ENCODE measurements around the gene TMEM201. TPM values are rescaled to one million over a fixed set of nuclear protein-coding genes. Genes with fewer than 3 reads are reported as not detected.

The TMEM201 gene
- polyA plus RNA-seq, 1 donor, result 19.5 TPM

DNA sequence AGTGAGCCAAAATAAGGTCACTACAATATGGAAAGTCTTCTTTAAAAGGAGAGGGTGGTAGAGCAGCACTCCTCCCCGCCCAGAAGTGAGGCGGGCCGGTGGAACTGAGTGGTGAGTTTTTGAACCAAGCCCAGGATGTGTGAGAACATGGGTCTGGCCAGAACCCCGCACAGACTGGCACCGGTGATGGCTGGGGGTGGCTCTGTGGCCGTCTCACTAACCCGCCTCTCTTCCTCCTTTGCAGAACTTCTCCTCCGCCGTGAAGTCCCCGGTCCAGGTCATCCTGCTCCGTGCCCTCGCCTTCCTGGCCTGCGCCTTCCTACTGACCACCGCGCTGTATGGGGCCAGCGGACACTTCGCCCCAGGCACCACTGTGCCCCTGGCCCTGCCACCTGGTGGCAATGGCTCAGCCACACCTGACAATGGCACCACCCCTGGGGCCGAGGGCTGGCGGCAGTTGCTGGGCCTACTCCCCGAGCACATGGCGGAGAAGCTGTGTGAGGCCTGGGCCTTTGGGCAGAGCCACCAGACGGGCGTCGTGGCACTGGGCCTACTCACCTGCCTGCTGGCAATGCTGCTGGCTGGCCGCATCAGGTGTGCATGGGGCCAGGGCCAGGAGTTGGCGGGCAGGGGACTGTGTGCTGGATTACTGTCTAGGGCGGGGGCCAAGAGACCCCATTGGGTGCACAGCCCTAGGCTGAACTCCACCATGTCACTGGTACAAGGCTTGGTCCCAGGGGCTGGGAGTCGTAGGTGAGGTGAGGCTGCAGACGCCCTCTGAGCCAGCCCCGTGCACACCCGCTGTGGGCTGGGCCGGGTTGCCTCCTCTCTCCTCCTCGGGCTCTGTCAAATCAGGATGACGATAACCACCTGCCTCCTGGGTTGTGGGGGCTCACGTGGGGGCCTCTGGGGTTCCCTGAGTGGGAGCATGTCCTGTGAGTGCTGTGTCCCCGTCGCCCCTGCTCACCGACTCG lies 12.4 kb downstream of the TMEM201 start:
- DNase-seq (ENCODE audit: low read depth), result no peak

DNA sequence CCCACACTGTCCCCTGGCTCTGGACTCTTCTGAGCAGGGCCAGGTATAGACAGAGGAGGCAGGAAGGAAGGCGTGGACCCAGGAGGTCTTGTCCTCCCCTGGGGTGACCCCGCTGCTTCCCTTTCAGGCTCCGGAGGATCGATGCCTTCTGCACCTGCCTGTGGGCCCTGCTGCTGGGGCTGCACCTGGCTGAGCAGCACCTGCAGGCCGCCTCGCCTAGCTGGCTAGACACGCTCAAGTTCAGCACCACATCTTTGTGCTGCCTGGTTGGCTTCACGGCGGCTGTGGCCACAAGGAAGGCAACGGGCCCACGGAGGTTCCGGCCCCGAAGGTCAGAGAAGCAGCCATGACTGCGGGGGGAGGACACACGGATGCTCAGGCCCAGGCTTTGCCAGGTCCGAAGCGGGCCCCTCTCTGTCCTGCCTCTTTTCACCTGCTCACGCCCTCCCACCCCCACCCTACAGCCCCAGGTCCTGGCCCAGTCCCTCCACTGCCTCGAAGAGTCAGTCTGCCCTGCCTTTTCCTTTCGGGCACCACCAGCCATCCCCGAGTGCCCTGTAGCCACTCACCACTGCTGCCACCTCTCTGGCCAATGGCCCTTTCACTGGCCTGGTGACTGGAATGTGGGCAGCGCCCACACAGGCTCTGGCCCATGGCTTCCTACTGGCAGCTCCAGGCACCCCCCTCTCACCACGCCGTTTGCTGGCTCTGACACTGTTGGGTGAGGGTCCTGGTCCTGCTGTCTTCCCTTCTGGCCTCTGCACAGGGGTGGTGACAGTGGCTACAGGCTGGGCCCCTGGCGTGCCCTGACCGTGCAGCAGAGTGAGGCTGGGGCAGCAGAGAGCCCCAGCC lies 13.5 kb downstream of the TMEM201 start:
- DNase-seq (ENCODE audit: low read depth), result no peak

DNA sequence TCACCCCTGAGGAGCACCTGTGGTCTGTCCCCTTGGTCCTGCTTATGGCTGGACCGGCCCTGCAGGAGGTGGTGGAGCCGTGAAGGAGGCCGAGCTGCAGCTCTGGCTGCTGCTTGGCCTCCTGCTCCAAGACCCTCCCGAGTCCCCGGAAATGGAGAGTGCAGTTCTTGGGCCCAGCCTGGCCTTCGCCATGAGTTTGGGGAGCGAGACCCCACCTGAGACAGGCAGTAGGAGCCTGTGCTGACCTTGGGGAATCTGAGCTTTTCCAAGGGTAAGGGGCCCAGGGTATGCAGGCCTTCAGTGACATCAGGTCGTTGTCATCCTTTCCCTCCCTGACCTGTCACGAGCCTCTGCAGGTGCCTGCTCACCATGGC lies 14.1 kb downstream of the TMEM201 start:
- no peak for DNase-seq (ENCODE audit: low read depth)

DNA sequence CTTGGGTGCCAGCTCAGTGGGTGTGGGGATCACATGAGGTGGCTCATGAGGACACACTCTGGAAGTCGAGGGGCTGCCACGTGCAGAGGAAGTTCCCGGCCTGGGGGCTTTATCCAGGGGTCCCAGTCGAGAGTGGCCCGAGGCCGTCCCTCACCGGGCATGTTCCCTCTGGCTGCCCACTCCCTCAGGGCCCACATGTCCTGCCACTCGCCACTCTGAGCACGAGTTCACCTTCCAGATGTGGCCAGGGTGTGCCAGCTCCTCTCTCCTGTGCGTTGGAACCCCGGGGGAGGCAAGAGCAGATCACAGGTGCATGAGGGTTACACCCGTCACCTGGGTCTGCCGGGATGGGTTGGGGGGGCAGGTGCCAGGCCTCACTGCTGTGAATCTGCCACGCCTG lies 14.6 kb downstream of the TMEM201 start:
- no peak for DNase-seq (ENCODE audit: low read depth)

DNA sequence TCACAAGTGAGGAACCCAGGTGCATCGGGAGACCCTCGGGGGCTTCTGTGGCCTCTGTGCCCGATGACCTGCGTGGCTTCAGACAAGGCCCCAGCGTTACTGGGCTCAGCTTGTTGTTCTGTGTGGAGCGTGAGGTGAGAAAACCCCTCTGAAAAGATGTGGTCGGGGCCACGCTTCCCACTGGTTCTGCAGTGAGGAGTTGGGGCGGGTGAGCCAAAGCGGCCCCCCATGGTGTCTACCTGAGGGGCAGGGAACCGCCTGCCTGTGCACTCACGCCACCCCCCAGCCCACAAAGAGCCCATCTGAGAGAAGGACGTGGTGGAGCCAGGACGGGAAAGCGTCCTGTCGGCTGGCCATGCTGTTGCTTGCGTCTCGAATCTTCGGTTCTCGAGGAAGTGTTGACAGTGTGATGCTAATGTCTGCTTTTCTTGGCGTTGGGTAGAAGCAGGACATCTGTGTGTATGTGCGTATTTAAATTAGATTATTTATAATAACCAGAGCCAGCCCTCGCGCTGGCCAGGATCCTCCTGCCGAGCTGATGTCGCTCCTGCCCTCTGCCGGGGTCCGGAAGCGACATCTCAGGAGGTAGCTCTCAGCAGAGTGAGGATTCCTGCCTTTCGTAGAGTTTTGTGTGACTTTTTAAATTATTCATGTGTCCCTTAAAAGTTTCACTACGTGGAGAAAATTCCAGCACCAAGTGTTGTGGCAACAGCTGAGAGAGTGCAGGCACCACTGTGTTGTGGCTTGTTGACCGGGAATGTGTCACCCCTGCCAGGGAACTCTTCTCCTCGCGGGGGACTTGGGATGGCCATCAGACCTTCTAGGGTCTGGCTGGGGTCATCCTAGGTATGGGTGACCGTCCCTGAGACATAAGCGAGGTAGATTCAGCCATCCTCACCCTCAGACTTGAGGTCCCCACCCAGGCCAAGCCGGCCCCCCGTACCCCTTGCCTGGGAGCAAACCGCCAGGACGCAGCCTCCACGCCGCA lies 15.3 kb downstream of the TMEM201 start:
- no peak for DNase-seq (ENCODE audit: low read depth)

DNA sequence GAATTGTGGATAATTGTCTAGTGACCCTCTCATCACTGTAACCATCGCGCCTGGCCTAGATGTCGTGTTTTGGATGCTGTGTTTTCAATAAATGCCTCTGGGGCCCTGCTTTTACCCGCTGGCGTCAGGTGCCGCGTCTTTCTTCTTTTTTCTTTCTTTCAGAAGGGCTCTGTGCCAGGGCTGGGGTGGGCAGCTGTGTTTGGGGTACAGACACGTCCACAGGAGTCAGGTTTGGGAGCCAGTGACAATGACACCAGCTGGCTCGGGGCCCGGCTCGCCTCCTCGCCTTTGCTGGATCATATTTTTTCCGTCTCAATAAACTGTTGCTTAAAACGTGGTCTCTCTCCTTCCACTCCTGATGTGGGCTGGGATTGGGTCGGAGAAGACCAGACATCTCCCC lies 16.1 kb downstream of the TMEM201 start:
- DNase-seq (ENCODE audit: low read depth), result no peak

DNA sequence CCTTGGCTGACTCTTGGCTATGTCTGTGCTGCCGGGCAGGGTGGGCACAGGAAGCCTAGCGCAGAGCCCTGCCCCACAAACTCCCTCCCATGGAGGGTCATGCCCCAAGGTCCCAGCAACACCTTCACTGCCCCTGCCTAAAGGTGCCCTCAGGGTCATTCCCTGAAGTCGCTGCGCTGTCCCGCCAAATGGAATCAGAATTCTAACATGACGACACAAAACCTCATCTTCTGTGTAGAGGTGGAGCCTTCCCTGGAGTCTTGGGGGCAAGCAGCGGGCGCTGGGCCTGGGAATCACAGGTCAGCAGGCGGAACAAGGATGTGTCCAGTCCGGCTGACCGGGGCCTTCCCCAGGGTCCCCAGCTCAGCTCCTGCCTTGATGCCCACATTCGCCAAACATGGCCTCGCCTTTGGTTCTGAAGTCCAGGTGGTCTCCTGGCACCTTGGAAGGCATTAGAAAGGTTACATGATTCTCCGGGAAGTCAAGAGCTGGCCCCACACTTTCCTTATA lies 17.3 kb downstream of the TMEM201 start:
- DNase-seq (ENCODE audit: low read depth), result no peak

DNA sequence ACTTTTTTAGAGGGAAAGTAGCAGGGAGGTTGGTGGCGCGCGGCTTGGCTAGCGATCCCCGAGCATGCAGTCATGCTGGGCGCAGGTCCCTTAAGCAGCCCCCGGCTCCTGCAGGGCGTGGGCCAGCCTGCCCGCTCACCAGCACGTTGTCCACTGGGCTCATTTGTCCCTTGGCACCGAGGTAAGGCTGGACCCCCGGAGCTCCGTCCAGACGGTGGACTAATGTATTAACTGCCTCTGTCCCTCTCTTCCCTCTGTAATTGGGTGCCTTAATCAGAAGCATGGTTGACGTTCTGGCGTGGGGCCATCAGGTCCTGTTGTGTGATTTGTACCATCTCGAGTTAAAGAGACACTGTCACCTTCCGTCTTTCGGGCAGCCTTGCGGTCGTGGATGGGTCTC lies 17.7 kb downstream of the TMEM201 start:
- no peak for DNase-seq (ENCODE audit: low read depth)

DNA sequence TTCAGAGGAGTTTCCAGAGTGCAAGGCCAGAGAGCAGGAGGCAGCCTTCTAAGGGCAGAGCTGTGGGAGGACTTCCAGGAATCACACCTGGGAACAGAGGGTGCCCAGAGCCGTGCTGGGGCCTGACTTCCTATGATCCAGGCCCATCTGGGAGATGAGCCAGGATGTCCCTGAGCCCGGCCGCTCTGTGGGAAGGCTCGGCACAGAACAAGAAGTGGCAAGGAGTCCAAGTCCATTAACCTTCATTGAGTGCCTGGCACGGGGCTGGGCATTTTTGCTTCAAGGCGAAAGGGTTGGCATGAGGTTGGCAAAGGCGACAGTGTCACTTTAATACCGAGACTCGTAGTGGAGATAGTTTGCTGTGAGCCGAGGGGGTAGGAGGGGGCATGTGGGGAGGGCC lies 18.2 kb downstream of the TMEM201 start:
- no peak for DNase-seq (ENCODE audit: low read depth)

DNA sequence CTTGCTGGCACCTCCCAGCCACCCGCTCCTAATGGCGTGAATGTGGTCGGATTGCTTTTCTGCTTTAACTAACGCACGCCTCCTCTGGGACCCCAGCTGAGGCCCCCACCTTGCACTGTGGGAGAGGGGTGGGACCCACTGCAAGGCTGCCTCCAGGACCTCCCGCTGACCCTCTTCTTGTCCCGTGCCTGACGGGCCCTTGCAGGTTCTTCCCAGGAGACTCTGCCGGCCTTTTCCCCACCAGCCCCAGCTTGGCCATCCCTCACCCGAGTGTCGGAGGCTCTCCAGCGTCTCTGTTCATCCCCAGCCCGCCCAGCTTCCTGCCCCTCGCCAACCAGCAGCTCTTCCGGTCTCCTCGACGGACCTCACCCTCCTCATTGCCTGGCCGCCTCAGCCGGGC lies 18.6 kb downstream of the TMEM201 start:
- DNase-seq (ENCODE audit: low read depth), result no peak

DNA sequence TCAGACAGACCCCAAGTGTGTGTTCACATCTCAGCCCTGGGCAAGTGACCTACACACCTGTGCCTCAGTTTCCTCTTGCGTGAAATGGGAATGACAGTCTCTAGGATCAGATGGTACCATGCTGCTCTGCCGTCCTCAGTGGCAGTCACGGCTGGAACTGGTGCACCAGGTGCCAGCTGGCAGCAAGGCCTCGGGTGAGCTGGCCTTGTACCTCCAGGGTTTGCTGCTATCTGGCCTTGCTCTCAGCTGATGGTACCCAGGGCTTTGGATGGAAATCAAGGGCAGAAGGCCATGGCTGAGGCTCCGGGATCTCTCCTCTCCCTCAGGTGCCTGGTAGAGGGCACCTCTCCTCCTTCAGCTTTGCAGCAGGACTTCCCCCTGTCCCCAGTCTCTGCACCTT lies 21.3 kb downstream of the TMEM201 start:
- DNase-seq (ENCODE audit: low read depth), result no peak

DNA sequence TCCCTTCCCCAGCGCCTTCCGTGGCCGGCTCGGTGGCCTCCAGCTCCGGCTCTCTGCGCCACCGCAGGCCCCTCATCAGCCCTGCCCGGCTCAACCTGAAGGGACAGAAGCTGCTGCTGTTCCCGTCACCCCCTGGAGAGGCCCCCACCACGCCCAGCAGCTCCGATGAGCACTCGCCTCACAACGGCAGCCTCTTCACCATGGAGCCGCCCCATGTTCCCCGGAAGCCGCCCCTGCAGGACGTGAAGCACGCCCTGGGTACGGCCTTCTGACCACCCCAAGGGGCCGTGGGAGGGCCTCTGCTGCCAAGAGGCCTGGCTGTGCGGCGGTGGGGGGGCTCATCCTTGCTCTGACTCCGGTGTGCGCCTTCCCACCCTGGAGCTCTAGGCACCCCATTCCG lies 21.8 kb downstream of the TMEM201 start:
- DNase-seq (ENCODE audit: low read depth), result no peak

DNA sequence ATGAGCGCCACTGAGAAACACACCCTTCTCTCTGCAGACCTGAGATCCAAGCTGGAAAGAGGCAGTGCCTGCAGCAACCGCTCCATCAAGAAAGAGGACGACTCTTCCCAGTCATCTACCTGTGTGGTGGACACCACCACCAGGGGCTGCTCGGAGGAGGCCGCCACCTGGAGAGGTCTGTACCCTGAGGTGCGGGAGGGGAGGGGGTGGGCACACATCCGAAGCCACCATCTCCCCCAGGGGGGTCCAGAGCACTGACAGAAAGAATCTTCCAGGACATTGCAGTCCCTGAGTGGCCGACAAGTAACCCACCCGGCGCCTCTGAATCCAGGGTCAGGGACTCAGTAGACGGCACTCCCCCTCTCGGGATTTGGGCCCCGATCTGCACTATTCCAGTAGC lies 23.0 kb downstream of the TMEM201 start:
- no peak for DNase-seq (ENCODE audit: low read depth)

DNA sequence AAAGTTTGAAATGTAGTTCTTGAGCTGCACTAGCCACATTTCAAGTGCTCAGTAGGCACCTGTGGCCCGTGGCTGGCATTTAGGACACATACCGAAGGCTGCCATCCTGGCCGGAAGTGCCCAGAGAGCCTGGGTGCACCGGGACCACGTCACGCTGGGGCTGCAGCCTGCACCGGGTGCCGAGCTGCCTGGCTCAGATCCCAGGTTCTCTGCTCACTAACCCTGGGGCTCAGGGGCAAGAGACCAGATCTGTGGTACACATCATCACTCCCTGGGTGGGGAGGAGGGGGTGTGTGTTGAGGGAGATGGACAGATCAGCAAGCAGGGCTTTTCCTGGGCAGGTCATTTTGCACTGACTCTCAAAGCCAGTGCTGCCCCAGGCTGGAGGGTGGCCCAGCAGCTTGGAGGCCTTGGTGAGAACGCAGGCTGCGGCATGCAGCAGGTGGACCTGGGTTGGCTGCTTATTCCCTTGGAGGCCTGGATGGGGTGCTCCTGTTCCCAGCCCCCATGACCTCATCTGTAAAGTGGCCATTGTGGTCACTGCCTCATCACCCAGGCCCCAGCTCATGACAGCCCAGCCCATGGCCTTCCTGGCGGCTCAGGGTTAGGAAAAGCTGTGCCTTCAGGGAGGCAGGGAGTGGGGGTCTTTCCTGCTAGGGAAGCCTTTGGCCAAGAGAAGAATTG lies 23.6 kb downstream of the TMEM201 start:
- DNase-seq (ENCODE audit: low read depth), result no peak

DNA sequence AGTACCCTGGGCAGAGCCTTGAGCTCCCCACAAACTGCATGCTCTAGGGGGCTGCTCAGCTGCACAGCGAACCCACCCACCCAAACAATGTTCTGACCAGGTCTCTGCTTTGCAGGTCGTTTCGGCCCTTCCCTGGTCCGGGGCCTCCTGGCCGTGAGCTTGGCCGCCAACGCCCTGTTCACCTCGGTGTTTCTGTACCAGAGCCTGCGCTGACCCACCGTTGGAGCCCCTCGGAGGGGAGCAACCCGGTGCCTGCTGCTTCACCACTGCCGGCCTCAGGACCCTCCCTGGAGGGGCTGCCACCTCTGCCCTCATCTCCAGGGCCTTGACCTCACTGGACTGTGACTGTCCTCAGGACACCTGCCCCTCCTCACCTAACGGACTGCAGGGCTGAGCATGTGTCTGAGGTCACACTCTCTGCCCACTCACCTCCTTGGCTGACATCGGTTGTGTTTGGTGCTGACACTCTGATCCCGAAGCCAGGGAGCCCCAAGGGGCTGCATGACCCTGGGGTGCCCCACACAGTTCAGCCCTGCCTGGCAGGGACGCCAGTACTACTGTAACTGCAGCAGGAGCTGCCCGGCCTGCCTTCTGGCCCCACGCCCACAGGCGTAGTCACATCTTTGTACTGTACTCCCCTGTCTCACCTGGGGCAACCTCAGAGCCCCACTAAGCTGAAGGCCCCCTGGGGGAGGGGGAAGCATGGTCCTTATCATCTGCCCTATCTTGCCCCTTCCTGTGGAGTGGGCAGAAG lies 24.3 kb downstream of the TMEM201 start:
- DNase-seq (ENCODE audit: low read depth), result no peak

DNA sequence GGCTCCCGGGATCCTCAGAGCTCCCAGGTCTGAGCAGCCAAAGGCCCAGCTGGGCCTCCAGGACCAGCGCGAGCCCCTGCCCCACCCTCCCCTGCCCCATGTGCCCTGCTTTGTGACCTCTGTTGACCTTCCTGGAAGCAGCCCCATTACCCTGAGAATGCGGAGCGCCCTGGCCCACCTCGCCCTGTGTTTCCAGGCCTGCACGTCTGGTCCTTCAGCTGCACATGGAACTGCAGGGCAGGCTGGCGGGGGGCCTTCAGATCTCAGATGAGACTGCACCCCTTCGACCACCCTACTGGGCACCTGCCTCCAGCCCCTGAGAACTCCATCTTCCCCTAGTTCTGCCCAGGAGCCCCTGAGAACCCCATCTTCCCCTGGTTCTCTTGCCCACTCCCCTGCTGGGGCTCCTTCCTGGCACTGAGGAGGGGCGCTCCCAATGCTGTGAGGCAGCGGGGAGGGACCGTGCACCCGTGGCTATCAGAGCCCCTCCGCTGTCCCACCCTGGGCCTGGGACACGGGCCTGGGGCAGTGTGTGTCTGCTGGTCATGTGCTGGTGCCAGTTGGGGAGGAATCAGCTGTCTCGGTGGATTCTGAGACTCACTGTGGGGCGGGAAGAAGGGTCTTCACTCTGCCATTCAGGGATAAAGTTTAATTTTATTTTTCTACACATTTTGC lies 25.1 kb downstream of the TMEM201 start:
- DNase-seq (ENCODE audit: low read depth), result no peak

DNA sequence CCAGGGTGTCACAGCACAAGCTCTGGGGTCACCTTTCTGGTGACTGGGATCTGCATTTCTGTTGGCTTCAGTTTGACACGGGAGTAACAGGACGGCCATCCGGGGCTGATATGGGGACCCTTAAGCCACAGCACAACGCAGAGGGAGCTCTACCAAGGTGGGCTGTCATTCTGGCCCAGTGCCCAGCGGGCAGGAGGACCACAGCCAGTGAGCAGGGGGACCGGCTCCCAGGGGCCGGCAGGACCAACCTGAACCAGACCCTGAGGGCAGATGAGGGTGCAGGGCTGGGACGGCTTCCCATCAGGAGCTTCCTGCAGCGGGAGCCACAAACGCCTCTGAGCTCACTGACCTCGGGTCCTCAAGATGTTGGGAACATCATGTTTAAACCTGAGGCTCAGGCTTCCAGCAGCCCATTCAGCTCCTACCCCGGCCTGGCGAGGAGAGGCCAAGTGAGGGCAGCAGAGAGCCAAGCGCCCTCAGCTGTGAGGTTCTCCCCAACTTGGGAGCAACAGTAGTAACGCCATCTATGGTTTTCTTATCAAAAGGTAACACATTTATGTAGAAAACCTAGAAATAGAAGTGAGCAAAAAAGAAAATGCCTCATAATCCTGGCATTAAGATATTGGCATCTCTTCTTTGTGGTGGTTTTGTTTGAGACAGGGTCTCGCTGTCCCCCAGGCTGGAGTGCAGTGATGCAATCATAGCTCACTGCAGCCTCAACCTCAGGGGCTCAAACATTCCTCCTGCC lies 26.8 kb downstream of the TMEM201 start:
- DNase-seq (ENCODE audit: low read depth), result no peak

DNA sequence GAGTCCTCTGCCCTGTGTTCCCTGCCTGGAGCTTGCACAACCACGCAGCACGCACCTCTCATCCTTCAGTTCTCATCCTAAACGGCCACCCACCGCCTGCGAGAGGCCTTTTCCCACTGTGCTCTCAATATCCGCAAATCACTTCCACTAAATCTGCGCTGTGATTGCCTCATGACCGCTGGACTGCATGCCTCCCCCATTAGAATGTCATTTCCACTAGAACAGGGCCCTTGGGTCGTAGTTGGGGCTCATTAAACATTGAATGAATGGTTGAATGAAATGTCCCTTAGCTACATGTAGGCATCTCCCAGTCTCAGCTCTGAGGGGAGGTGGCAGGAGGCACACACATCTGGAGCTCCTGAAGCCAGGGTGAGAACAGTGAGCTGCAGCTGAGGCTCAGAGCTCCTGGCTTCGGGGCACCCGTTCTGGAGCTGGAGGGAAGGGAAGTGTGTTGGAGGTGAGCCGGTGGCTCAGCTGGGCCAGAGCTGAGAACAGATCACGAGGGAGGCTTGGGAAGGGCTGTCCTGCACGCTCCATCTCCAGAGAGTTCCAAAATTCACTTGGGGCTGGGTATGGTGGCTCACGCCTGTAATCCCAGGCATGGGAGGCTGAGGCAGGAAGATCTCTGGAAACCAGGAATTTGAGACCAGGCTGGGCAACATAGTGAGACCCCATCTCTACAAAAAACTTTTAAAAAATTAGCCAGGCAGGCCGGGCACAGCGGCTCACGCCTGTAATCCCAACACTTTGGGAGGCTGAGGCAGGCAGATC lies 30.4 kb downstream of the TMEM201 start:
- DNase-seq (ENCODE audit: low read depth), result no peak
